Right lobe of liver (tissue), 6 donors: ENCODE measurements around the gene LRRC8D. TPM values are rescaled to one million over a fixed set of nuclear protein-coding genes. Genes with fewer than 3 reads are reported as not detected.

Experiments
- ATAC-seq, 4 donors: fragments of 200-7000 bp; cut with Tn5 transposase; one replicate each; pipeline ENCODE4 v1.9.1; 2020; ENCODE audit warnings: mild to moderate bottlenecking in 4 of 4, moderate library complexity in 4 of 4
- DNase-seq, 3 donors: peaks; one replicate each; pipeline ENCODE4 v3.0.0-alpha.2; 2020
- H3K27ac ChIP-seq, 3 donors: fragments of 200-600 bp; one replicate each; pipeline ENCODE4 v1.8.0; 2022
- H3K27me3 ChIP-seq, 2 donors: fragments of 200-600 bp; one replicate each; pipeline ENCODE4 v1.8.0; 2022
- H3K36me3 ChIP-seq, 4 donors: fragments of 200-600 bp; sonication (generic) in 1 of 4; one replicate each; pipeline versions ENCODE4 v1.5.1 to v1.8.0; 2017 to 2022; ENCODE audit warnings: control low read depth in 1 of 4
- H3K4me1 ChIP-seq, 4 donors: fragments of 200-600 bp; sonication (generic) in 1 of 4; one replicate each; pipeline versions ENCODE4 v1.5.1 to v1.8.0; 2017 to 2022; ENCODE audit warnings: control low read depth in 1 of 4
- H3K4me3 ChIP-seq, 3 donors: fragments of 200-600 bp; one replicate each; pipeline ENCODE4 v1.8.0; 2022
- H3K9me3 ChIP-seq, 4 donors: fragments of 200-600 bp; sonication (generic) in 1 of 4; one replicate each; pipeline versions ENCODE4 v1.5.1 to v1.8.0; 2017 to 2022; ENCODE audit warnings: control low read depth in 1 of 4
- CTCF ChIP-seq, 4 donors: fragments of 200-600 bp in 3 of 4; fragments of 450-650 bp in 1 of 4; IDR thresholded peaks; one replicate each; pipeline versions ENCODE4 v1.5.1 to v1.8.0; 2016 to 2022; ENCODE audit warnings: antibody characterized with exemption in 4 of 4, mild to moderate bottlenecking in 2 of 4
- POLR2A ChIP-seq: fragments of 450-650 bp; IDR thresholded peaks from one replicate; pipeline ENCODE4 v1.6.1; 2017; ENCODE audit warnings: antibody characterized with exemption, mild to moderate bottlenecking
- WGBS: methylation state at CpG from one replicate; pipeline ENCODE4 v1.1.6; 2018; ENCODE audit warnings: low coverage, low lambda C conversion rate; ENCODE audit not compliant: insufficient coverage; ENCODE audit errors: missing lambda C conversion rate; 5-methylcytosine and 5-hydroxymethylcytosine counted together
- intact Hi-C, 2 donors: fragments of 100-400 bp; cut with DNase I; formaldehyde crosslinking; loops; one replicate each; pipeline versions ENCODE4 v1.11.2 to v1.14.1; 2022
- total RNA-seq, 6 experiments: library from RNA; depleted of rRNA in 2 of 6; stranded (reverse); fragments of >200 nt in 2 of 6; fragmentation: NEBNext Ultra II Directional in 3 of 6; extraction: Animal tissue kit (Norgen Biotek cat#: 25700) in 3 of 6; gene quantifications; one replicate each; pipeline versions ENCODE4 v1.1.0 to v1.2.4, GENCODE V29; 2016 to 2023
- donor health status: DM: no; HTN: yes; CAD: no.
- donor health status: DM: no; HTN: no; CAD: no.
- donor health status: DM: no; HTN: no; CAD: no.
- donor health status: DM: no; HTN: yes; CAD: no.
- donor health status: DM: no; HTN: yes; CAD: no.

The LRRC8D gene
- total RNA-seq, 6 experiments from 2014 or later, result 11.5 to 22.1 (median 19.3) TPM

DNA sequence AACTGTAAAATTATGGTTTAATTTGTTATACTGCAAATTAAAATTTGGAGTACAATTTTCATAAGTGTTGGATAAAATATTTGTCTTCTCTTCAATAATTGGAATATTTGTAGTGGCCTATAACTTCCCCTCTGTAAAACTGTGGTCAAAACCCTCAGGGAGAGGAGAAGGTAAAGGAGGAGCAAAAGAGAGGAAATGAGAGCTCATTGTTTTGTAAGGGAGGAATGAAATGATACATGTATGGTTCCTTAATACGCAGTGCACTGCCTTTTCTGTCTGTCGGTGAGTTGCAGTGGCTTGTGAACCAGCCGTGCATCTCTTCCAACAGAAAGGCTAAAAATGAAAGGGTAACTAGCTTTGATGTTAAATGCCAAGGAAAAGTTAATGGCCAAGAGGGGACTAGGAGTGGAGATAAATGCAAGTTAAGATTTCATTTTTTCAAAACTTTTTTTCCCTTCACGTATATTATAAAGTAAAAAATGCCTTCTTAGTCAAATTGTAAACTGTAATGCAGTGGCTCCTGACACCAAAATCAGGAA is 26.4 kb downstream of the LRRC8D start:
- Histone ChIP-seq H3K4me1 (peaks cover 0 to 13% (median 5%) of the 10 kb centered on the region in 4 donors), H3K36me3 (no peaks in the 10 kb centered on the region), H3K27me3 (no peaks in the 10 kb centered on the region), H3K9me3 (no peaks in the 10 kb centered on the region), H3K27ac (no peak overlapping the region), H3K4me3 (no peak overlapping the region)
- intact Hi-C loops, result no loop called here
- no peak for DNase-seq
- 69% methylated on average over 3 of the region's 4 CpGs for WGBS
- no peak for TF ChIP-seq CTCF (IDR thresholded peaks at IDR 0.05)
- no peak for TF ChIP-seq POLR2A
- ATAC-seq, result no peak

DNA sequence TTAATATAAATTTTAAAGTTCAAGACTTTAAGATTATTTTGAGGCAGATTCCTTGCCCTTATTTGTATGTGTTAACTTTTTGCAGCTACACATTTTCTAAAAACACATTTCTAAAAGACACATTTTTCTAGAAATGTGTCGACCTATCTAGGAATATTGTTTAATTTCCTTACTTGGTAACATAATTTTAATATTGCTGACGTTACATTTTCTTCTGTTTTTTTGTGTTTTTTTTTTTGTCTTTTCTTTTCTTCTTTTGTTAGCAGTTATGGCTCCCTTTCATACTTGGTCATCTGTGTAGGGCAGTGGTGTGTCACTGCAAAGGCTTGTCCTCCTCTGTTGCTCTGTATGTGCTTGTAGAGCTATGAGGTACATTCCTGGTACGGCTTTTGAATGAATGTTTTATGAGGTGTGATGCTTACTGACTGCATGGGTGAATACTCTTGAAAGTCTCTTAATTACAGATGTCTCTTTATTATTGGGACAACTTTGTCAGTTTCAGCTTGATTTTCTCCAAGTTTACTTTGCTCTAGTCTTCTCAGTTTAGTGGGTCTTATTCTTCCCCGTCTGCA is 30.1 kb downstream of the LRRC8D start:
- no peaks in the 10 kb centered on the region for H3K36me3 ChIP-seq

DNA sequence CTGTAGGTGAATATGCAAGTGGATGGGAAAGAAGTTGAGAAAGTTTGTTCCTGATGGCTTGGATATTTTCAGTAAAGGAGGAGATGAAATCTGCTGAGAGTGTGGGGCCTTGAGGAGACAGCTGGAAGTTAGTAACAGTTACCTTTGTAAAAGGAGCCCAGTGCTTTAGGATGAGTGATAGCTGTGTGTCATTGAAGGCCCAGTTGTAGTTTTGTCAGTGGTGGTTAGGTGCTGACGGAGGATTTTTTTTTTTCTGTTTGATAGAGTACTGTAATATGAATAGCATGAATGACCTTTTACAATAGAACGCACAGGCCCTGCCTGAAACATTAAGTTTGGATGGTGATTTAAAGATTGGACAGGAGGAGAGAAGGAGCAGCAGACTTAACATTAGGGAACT is 33.3 kb downstream of the LRRC8D start:
- ATAC-seq, result no peak
- no peak for TF ChIP-seq POLR2A
- no peak for TF ChIP-seq CTCF (IDR thresholded peaks at IDR 0.05)
- 94% methylated on average over 2 of the region's 2 CpGs for WGBS

More for the DNA sequence above, 30.1 kb downstream of the LRRC8D start:
- no peaks in the 10 kb centered on the region for H3K27me3 ChIP-seq
- 94% methylated on average over 4 of the region's 4 CpGs for WGBS
- H3K4me3 ChIP-seq, result no peak overlapping the region
- TF ChIP-seq CTCF (IDR thresholded peaks at IDR 0.05) (no peak), POLR2A (no peak)
- no peak overlapping the region for H3K27ac ChIP-seq
- H3K9me3 ChIP-seq, result no peaks in the 10 kb centered on the region
- ATAC-seq (no peak), DNase-seq (no peak)
- intact Hi-C loops, result no loop called here
- no peaks in the 10 kb centered on the region for H3K4me1 ChIP-seq

DNA sequence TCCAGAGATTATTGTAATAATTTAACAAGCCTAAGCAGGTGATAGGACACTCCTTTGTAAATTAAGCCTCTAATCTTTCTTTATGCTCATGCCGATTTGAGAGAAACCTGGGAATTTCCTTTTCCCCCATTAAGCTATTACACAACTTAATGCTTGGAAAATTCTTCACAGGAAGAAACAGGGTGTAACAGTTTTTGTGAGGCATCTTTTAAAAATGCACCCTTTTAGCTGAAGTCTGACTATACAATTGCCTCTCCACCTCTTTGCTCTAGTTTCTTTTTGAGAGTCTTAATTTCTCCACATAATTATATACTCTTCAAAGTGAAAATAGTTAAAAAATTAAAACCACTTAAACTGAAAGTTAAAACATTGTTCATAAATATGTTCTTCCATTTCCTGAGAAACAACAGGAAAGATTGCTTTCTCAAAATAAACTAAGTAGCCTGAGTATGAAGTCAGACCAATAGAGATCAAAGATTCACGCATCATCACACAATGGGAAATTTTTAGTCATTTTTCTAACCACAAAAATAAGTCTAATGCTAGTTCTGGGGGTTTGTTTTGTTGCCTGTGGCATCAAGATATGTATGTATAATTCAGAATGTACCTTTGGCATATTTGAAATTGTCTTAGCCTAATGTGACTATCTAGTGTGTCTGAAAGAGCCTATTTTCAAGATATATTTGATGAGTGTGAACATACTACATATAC is 34.7 kb downstream of the LRRC8D start:
- no peak for DNase-seq
- no peaks in the 10 kb centered on the region for H3K36me3 ChIP-seq
- ATAC-seq, result no peak
- H3K4me3 ChIP-seq, result no peak overlapping the region
- 67% methylated on average over 2 of the region's 2 CpGs for WGBS
- no peaks in the 10 kb centered on the region for H3K4me1 ChIP-seq
- intact Hi-C loops, result no loop called here
- TF ChIP-seq POLR2A (no peak), CTCF (IDR thresholded peaks at IDR 0.05) (no peak)
- no peaks in the 10 kb centered on the region for H3K27me3 ChIP-seq
- H3K27ac ChIP-seq, result no peak overlapping the region
- no peaks in the 10 kb centered on the region for H3K9me3 ChIP-seq

More for the DNA sequence above, 33.3 kb downstream of the LRRC8D start:
- no peak overlapping the region for H3K4me3 ChIP-seq
- DNase-seq, result no peak
- H3K9me3 ChIP-seq, result no peaks in the 10 kb centered on the region
- H3K27ac ChIP-seq, result no peak overlapping the region
- no peaks in the 10 kb centered on the region for H3K4me1 ChIP-seq
- intact Hi-C loops, result no loop called here
- H3K36me3 ChIP-seq, result no peaks in the 10 kb centered on the region
- H3K27me3 ChIP-seq, result no peaks in the 10 kb centered on the region
